ENCODE results near the gene KHDC4. TPM values are rescaled to one million over a fixed set of nuclear protein-coding genes. Genes with fewer than 3 reads are reported as not detected.

The KHDC4 gene
- total and polyA plus RNA-seq, 9 of the 15 experiments (the other 6 are each of a cell fraction or from before 2014, with no cell fraction given), result 12.1 to 185 (median 65.6) TPM

DNA sequence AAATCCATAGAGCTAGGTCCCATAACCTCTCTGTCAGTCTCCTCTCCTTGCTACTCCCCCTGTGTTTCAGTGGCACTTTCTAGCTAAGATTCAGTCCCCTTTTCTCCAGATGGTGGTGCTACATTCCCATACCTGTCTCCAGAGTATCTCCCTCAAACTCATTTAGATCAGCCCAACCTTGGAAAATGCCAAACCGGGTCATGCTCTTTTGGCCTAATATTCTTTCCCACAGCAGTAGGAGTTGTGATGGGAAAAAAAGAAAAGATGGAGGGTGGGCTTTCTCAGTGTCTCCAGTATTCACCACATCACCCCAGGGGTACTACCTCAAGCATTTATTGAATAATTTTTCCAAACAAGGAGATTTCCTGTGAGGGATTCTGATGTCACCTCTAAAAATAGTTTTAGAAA is 4.0 kb upstream of the KHDC4 start (continued):
- TF ChIP-seq ZNF592 (IDR thresholded peaks at IDR 0.05), result 0 out of 2 replicates have a peak, but pooled peaks have one; percentile 35
- TF ChIP-seq KLF16 (IDR thresholded peaks at IDR 0.05), result peak; percentile 47; the same call in 1 of the 2 replicates
- TF ChIP-seq, protein P1, sequence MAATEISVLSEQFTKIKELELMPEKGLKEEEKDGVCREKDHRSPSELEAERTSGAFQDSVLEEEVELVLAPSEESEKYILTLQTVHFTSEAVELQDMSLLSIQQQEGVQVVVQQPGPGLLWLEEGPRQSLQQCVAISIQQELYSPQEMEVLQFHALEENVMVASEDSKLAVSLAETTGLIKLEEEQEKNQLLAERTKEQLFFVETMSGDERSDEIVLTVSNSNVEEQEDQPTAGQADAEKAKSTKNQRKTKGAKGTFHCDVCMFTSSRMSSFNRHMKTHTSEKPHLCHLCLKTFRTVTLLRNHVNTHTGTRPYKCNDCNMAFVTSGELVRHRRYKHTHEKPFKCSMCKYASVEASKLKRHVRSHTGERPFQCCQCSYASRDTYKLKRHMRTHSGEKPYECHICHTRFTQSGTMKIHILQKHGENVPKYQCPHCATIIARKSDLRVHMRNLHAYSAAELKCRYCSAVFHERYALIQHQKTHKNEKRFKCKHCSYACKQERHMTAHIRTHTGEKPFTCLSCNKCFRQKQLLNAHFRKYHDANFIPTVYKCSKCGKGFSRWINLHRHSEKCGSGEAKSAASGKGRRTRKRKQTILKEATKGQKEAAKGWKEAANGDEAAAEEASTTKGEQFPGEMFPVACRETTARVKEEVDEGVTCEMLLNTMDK (IDR thresholded peaks at IDR 0.05; ENCODE audit: borderline replicate concordance, insufficient read depth, low read depth, low read length, poor library complexity, severe bottlenecking), result no peak
- TF ChIP-seq STAT5A (IDR thresholded peaks at IDR 0.05; ENCODE audit: borderline replicate concordance, low read length), result no peak
- TF ChIP-seq, protein P2, sequence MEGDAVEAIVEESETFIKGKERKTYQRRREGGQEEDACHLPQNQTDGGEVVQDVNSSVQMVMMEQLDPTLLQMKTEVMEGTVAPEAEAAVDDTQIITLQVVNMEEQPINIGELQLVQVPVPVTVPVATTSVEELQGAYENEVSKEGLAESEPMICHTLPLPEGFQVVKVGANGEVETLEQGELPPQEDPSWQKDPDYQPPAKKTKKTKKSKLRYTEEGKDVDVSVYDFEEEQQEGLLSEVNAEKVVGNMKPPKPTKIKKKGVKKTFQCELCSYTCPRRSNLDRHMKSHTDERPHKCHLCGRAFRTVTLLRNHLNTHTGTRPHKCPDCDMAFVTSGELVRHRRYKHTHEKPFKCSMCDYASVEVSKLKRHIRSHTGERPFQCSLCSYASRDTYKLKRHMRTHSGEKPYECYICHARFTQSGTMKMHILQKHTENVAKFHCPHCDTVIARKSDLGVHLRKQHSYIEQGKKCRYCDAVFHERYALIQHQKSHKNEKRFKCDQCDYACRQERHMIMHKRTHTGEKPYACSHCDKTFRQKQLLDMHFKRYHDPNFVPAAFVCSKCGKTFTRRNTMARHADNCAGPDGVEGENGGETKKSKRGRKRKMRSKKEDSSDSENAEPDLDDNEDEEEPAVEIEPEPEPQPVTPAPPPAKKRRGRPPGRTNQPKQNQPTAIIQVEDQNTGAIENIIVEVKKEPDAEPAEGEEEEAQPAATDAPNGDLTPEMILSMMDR (IDR thresholded peaks at IDR 0.05 in 2 of 3, conservative IDR thresholded peaks at IDR 0.05 in 1 of 3; ENCODE audit: insufficient read depth in 2 of 3, low read depth in 1 of 3, low read length in 3 of 3), result peak; percentile 80 to 96 (median 91)
- TF ChIP-seq NR2C1 (IDR thresholded peaks at IDR 0.05), result peak; percentile 22; the same call in 1 of the 2 replicates
- TF ChIP-seq NR2C1 (tag; IDR thresholded peaks at IDR 0.05), result no peak
- no peak for TF ChIP-seq ZNF79 (CRISPR knock-in tag; IDR thresholded peaks at IDR 0.05; ENCODE audit: low read depth)
- peak; percentile 28; the same call in 1 of the 2 replicates for TF ChIP-seq RB1 (IDR thresholded peaks at IDR 0.05; ENCODE audit: low read depth)
- peak; percentile 35; the same call in 1 of the 2 replicates for TF ChIP-seq ATF3 (IDR thresholded peaks at IDR 0.05)
- TF ChIP-seq ATF3 (CRISPR knock-in tag; conservative IDR thresholded peaks at IDR 0.05), result no peak
- no peak for TF ChIP-seq ZSCAN29 (IDR thresholded peaks at IDR 0.05)
- TF ChIP-seq, protein P3, sequence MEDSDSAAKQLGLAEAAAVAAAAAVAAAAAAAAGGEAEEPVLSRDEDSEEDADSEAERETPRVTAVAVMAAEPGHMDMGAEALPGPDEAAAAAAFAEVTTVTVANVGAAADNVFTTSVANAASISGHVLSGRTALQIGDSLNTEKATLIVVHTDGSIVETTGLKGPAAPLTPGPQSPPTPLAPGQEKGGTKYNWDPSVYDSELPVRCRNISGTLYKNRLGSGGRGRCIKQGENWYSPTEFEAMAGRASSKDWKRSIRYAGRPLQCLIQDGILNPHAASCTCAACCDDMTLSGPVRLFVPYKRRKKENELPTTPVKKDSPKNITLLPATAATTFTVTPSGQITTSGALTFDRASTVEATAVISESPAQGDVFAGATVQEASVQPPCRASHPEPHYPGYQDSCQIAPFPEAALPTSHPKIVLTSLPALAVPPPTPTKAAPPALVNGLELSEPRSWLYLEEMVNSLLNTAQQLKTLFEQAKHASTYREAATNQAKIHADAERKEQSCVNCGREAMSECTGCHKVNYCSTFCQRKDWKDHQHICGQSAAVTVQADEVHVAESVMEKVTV (CRISPR knock-in tag; IDR thresholded peaks at IDR 0.05), result peak; percentile 95
- TF ChIP-seq PKNOX1 (IDR thresholded peaks at IDR 0.05), result peak; percentile 63
- peak; percentile 90 for TF ChIP-seq ARID2 (IDR thresholded peaks at IDR 0.05)
- TF ChIP-seq FOXK2 (conservative IDR thresholded peaks at IDR 0.05 in 1 of 2, IDR thresholded peaks at IDR 0.05 in 1 of 2; ENCODE audit: low read depth in 2 of 2), result peak in 1 of 2 experiments; percentile 70; a peak in 1 of 4 replicates
- peak; percentile 35; the same call in 1 of the 2 replicates for TF ChIP-seq ATF7 (IDR thresholded peaks at IDR 0.05)

Data from K562 (cell line).